ENCODE data around the gene LIG1.

GRCh38 chr19:48137411-48137810 lies 32.7 kb downstream of the LIG1 start:
- TF ChIP-seq CTCF (IDR thresholded peaks at IDR 0.05) (no peak), POLR2AphosphoS5 (IDR thresholded peaks at IDR 0.05) (no peak), POLR2A (IDR thresholded peaks at IDR 0.05) (no peak)
